ENCODE data around the gene LRRTM3.

The LRRTM3 gene

DNA sequence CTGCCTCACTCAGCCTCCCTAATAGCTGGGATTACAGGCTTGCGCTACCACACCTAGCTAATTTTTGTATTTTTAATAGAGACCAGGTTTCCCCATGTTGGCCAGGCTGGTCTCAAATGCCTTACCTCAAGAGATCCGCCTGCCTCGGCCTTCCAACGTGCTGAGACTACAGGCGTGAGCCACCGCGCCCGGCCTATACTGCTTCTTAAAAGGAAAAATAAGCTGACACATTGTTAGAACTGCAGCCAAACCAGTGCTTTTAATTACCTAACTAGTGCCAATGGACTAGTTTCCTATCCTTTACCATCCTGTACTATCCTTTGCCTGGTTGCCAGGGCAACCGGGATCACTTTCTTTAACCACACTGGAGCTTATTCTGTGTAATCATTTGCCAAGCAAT lies 108.0 kb downstream of the LRRTM3 start:
- TF ChIP-seq, protein P1, sequence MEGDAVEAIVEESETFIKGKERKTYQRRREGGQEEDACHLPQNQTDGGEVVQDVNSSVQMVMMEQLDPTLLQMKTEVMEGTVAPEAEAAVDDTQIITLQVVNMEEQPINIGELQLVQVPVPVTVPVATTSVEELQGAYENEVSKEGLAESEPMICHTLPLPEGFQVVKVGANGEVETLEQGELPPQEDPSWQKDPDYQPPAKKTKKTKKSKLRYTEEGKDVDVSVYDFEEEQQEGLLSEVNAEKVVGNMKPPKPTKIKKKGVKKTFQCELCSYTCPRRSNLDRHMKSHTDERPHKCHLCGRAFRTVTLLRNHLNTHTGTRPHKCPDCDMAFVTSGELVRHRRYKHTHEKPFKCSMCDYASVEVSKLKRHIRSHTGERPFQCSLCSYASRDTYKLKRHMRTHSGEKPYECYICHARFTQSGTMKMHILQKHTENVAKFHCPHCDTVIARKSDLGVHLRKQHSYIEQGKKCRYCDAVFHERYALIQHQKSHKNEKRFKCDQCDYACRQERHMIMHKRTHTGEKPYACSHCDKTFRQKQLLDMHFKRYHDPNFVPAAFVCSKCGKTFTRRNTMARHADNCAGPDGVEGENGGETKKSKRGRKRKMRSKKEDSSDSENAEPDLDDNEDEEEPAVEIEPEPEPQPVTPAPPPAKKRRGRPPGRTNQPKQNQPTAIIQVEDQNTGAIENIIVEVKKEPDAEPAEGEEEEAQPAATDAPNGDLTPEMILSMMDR (conservative IDR thresholded peaks at IDR 0.05; ENCODE audit: low read depth, low read length), result no peak
- H2AFZ ChIP-seq (ENCODE audit: low read depth), result no peak overlapping the region

DNA sequence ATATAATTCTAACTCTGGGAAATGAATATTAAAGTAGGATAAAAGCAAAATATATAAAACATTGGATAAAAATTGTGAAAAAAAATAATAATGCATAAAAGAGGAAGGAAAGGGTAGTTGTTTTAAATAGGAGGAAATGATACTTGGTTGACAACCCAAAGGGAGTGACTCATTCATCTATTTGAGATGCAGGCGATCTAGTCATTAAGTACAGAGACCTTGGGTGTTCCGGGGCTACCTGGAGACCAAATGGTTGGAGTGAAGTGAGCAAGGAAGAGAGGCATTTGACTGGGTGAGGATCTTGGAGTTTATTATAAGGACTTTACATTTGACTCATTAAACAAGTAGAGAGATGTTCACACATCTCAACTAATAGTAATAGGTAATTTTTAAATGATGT lies 111.0 kb downstream of the LRRTM3 start:
- Histone ChIP-seq H3K27me3 (ENCODE audit: insufficient read depth, low read depth) (no peaks in the 10 kb centered on the region), H3K36me3 (ENCODE audit: insufficient read depth) (no peaks in the 10 kb centered on the region), H3K4me2 (no peak overlapping the region), H3K4me3 (IDR thresholded peaks at IDR 0.05; ENCODE audit: insufficient read depth, low read depth, low read length) (no peak overlapping the region), H3K79me2 (ENCODE audit: insufficient read depth, low read depth) (no peaks in the 10 kb centered on the region), H2AFZ (ENCODE audit: low read depth) (no peak overlapping the region), H3K27ac (no peak overlapping the region), H4K20me1 (ENCODE audit: insufficient read depth) (no peaks in the 10 kb centered on the region), H3K4me1 (ENCODE audit: low read depth, poor library complexity, severe bottlenecking) (no peaks in the 10 kb centered on the region), H3K9ac (no peak overlapping the region)
- TF ChIP-seq, protein P1 (conservative IDR thresholded peaks at IDR 0.05; ENCODE audit: low read depth, low read length), result no peak

More for the DNA sequence above, 108.0 kb downstream of the LRRTM3 start:
- no peak overlapping the region for H3K4me3 ChIP-seq (IDR thresholded peaks at IDR 0.05; ENCODE audit: insufficient read depth, low read depth, low read length)
- no peaks in the 10 kb centered on the region for H3K36me3 ChIP-seq (ENCODE audit: insufficient read depth)
- no peaks in the 10 kb centered on the region for H3K4me1 ChIP-seq (ENCODE audit: low read depth, poor library complexity, severe bottlenecking)
- H3K79me2 ChIP-seq (ENCODE audit: insufficient read depth, low read depth), result no peaks in the 10 kb centered on the region
- H3K27ac ChIP-seq, result no peak overlapping the region
- H3K4me2 ChIP-seq, result no peak overlapping the region
- H3K9ac ChIP-seq, result no peak overlapping the region
- H4K20me1 ChIP-seq (ENCODE audit: insufficient read depth), result no peaks in the 10 kb centered on the region
- no peaks in the 10 kb centered on the region for H3K27me3 ChIP-seq (ENCODE audit: insufficient read depth, low read depth)

- Histone ChIP-seq H3K79me2 (ENCODE audit: insufficient read depth, low read depth) (no peaks in the 10 kb centered on the region), H3K4me2 (no peak overlapping the region), H3K9ac (no peak overlapping the region), H3K27me3 (ENCODE audit: insufficient read depth, low read depth) (no peaks in the 10 kb centered on the region), H4K20me1 (ENCODE audit: insufficient read depth) (no peaks in the 10 kb centered on the region), H3K36me3 (ENCODE audit: insufficient read depth) (no peaks in the 10 kb centered on the region), H3K27ac (no peak overlapping the region), H2AFZ (ENCODE audit: low read depth) (no peak overlapping the region), H3K4me1 (ENCODE audit: low read depth, poor library complexity, severe bottlenecking) (no peaks in the 10 kb centered on the region), H3K4me3 (IDR thresholded peaks at IDR 0.05; ENCODE audit: insufficient read depth, low read depth, low read length) (no peak overlapping the region)
- TF ChIP-seq, protein P1 (conservative IDR thresholded peaks at IDR 0.05; ENCODE audit: low read depth, low read length), result no peak
Measured at GRCh38 chr10:67043041-67043440, 117.2 kb downstream of the LRRTM3 start.

- Histone ChIP-seq H3K4me2 (no peak overlapping the region), H3K36me3 (ENCODE audit: insufficient read depth) (no peaks in the 10 kb centered on the region), H3K27ac (no peak overlapping the region), H2AFZ (ENCODE audit: low read depth) (no peak overlapping the region), H4K20me1 (ENCODE audit: insufficient read depth) (no peaks in the 10 kb centered on the region), H3K9ac (no peak overlapping the region), H3K79me2 (ENCODE audit: insufficient read depth, low read depth) (no peaks in the 10 kb centered on the region), H3K4me3 (IDR thresholded peaks at IDR 0.05; ENCODE audit: insufficient read depth, low read depth, low read length) (no peak overlapping the region), H3K4me1 (ENCODE audit: low read depth, poor library complexity, severe bottlenecking) (no peaks in the 10 kb centered on the region), H3K27me3 (ENCODE audit: insufficient read depth, low read depth) (no peaks in the 10 kb centered on the region)
- TF ChIP-seq, protein P1 (conservative IDR thresholded peaks at IDR 0.05; ENCODE audit: low read depth, low read length), result no peak
Measured at GRCh38 chr10:67045404-67045803, 119.6 kb downstream of the LRRTM3 start.

Measured in KMS-11 (cell line).